Upper lobe of right lung (tissue), 1 donor: ENCODE data around the gene PIK3AP1. TPM values are rescaled to one million over a fixed set of nuclear protein-coding genes. Genes with fewer than 3 reads are reported as not detected.

ENCODE experiments used
- ATAC-seq: fragments of 200-7000 bp; cut with Tn5 transposase; one replicate; pipeline ENCODE4 v1.9.1; 2020; ENCODE audit warnings: mild to moderate bottlenecking, moderate library complexity
- DNase-seq: peaks from one replicate; pipeline ENCODE4 v3.0.0-alpha.2; 2020
- H3K27ac ChIP-seq: fragments of 200-600 bp; one replicate; pipeline ENCODE4 v1.8.0; 2022
- H3K27me3 ChIP-seq: fragments of 200-600 bp; one replicate; pipeline ENCODE4 v1.8.0; 2022; ENCODE audit warnings: mild to moderate bottlenecking
- H3K36me3 ChIP-seq: fragments of 200-600 bp; one replicate; pipeline ENCODE4 v1.8.0; 2022
- H3K4me1 ChIP-seq: fragments of 200-600 bp; one replicate; pipeline ENCODE4 v1.8.0; 2022
- H3K4me3 ChIP-seq: fragments of 200-600 bp; one replicate; pipeline ENCODE4 v1.8.0; 2022; ENCODE audit warnings: mild to moderate bottlenecking
- H3K9me3 ChIP-seq: fragments of 200-600 bp; one replicate; pipeline ENCODE4 v1.8.0; 2022
- CTCF ChIP-seq: fragments of 200-600 bp; IDR thresholded peaks from one replicate; pipeline ENCODE4 v1.8.0; 2022; ENCODE audit warnings: antibody characterized with exemption
- intact Hi-C: fragments of 100-400 bp; cut with DNase I; formaldehyde crosslinking; loops from one replicate; pipeline ENCODE4 v1.11.0; 2022
- total RNA-seq: library from RNA; stranded (reverse); fragmentation: NEBNext Ultra II Directional; extraction: Animal tissue kit (Norgen Biotek cat#: 25700); gene quantifications from one replicate; pipeline ENCODE4 v1.2.1, GENCODE V29; 2021
- donor health status: DM: no; HTN: yes; CAD: no; lungs with severe emphysema.

Gene PIK3AP1
- total RNA-seq, 1 donor from 2014 or later: 65.2 TPM

GRCh38 chr10:96573036-96573435 is 147.3 kb downstream of the PIK3AP1 start:
- no peak for TF ChIP-seq CTCF
- intact Hi-C loops: no loop called here
- Histone ChIP-seq H3K27me3 (no peaks in the 10 kb centered on the region), H3K9me3 (no peaks in the 10 kb centered on the region), H3K36me3 (peaks cover 26% of the 10 kb centered on the region), H3K27ac (no peak overlapping the region), H3K4me3 (no peak overlapping the region), H3K4me1 (peaks cover 19% of the 10 kb centered on the region)
- no peak for ATAC-seq
- DNase-seq: no peak

- ATAC-seq (no peak), DNase-seq (no peak)
- Histone ChIP-seq H3K27me3 (no peaks in the 10 kb centered on the region), H3K27ac (no peak overlapping the region), H3K4me3 (no peak overlapping the region), H3K9me3 (no peaks in the 10 kb centered on the region), H3K4me1 (peaks cover 10% of the 10 kb centered on the region), H3K36me3 (peaks cover 23% of the 10 kb centered on the region)
- TF ChIP-seq CTCF: no peak
- intact Hi-C loops: no loop called here
Observed at GRCh38 chr10:96570983-96571964, 149.0 kb downstream of the PIK3AP1 start.

- no peak for ATAC-seq
- Histone ChIP-seq H3K27ac (no peak overlapping the region), H3K9me3 (no peaks in the 10 kb centered on the region), H3K36me3 (peaks cover 15% of the 10 kb centered on the region), H3K4me1 (peaks cover 10% of the 10 kb centered on the region), H3K4me3 (no peak overlapping the region), H3K27me3 (no peaks in the 10 kb centered on the region)
- TF ChIP-seq CTCF: no peak
- intact Hi-C loops: no loop called here
- no peak for DNase-seq
Observed at GRCh38 chr10:96570511-96570910, 149.8 kb downstream of the PIK3AP1 start.

- DNase-seq (no peak), ATAC-seq (no peak)
- no peak overlapping the region for H3K4me3 ChIP-seq
- peaks cover 15% of the 10 kb centered on the region for H3K36me3 ChIP-seq
- no peaks in the 10 kb centered on the region for H3K27me3 ChIP-seq
- TF ChIP-seq CTCF: no peak
- H3K9me3 ChIP-seq: no peaks in the 10 kb centered on the region
- intact Hi-C loops: no loop called here
- peaks cover 10% of the 10 kb centered on the region for H3K4me1 ChIP-seq
- no peak overlapping the region for H3K27ac ChIP-seq
Observed at GRCh38 chr10:96568402-96568801, 151.9 kb downstream of the PIK3AP1 start.

GRCh38 chr10:96565774-96566173 is 154.5 kb downstream of the PIK3AP1 start:
- no peak for DNase-seq
- no peak for TF ChIP-seq CTCF
- Histone ChIP-seq H3K9me3 (no peaks in the 10 kb centered on the region), H3K27ac (no peak overlapping the region), H3K4me3 (no peak overlapping the region), H3K27me3 (no peaks in the 10 kb centered on the region), H3K4me1 (peaks cover 10% of the 10 kb centered on the region), H3K36me3 (peaks cover 26% of the 10 kb centered on the region)
- ATAC-seq: no peak
- intact Hi-C loops: no loop called here
